Fibroblast of lung (primary cell): ENCODE results near the gene ORAI1. TPM values are rescaled to one million over a fixed set of nuclear protein-coding genes. Genes with fewer than 3 reads are reported as not detected.

ENCODE experiments used
- DNase-seq, 2 donors: peaks; one replicate each; pipeline versions ENCODE4 v3.0.0 to v3.0.0-alpha.2; 2010; ENCODE audit warnings: low read depth in 2 of 2
- H2AFZ ChIP-seq: 2 replicates; pipeline ENCODE4 v1.5.1; 2012; ENCODE audit warnings: low read length, control low read depth, inconsistent platforms
- H3K27ac ChIP-seq: 2 replicates; pipeline ENCODE4 v1.5.1; 2011; ENCODE audit warnings: low read length, control low read depth; ENCODE audit not compliant: insufficient read depth
- H3K27me3 ChIP-seq: 2 replicates; pipeline ENCODE4 v1.5.1; 2011; ENCODE audit warnings: mild to moderate bottlenecking, low read length; ENCODE audit not compliant: control insufficient read depth, insufficient read depth
- H3K36me3 ChIP-seq: 2 replicates; pipeline ENCODE4 v1.5.1; 2011; ENCODE audit warnings: low read length; ENCODE audit not compliant: control insufficient read depth, insufficient read depth
- H3K4me1 ChIP-seq: 2 replicates; pipeline ENCODE4 v1.5.1; 2011; ENCODE audit warnings: low read length; ENCODE audit not compliant: control insufficient read depth, insufficient read depth; ENCODE audit errors: extremely low read depth
- H3K4me2 ChIP-seq: 2 replicates; pipeline ENCODE4 v1.5.1; 2011; ENCODE audit warnings: low read length, control low read depth; ENCODE audit not compliant: insufficient read depth; ENCODE audit errors: extremely low read depth
- H3K4me3 ChIP-seq, 4 experiments: fragments of 200-600 bp in 1 of 4; sonication (generic) in 1 of 4; replicated peaks in 1 of 4; 2 replicates each; pipeline ENCODE4 v1.5.1; 2011 to 2016; ENCODE audit warnings: low read length in 4 of 4, low read depth in 3 of 4, mild to moderate bottlenecking in 3 of 4, control low read depth in 2 of 4, inconsistent platforms in 1 of 4, mixed read lengths in 1 of 4; ENCODE audit not compliant: insufficient read depth in 1 of 4; ENCODE audit errors: control extremely low read depth in 1 of 4
- H3K79me2 ChIP-seq: 2 replicates; pipeline ENCODE4 v1.5.1; 2012; ENCODE audit warnings: mild to moderate bottlenecking, low read length, inconsistent platforms; ENCODE audit not compliant: control insufficient read depth, insufficient read depth
- H3K9ac ChIP-seq: 2 replicates; pipeline ENCODE4 v1.5.1; 2011; ENCODE audit warnings: mild to moderate bottlenecking, low read length, control low read depth; ENCODE audit not compliant: insufficient read depth
- H3K9me3 ChIP-seq: 2 replicates; pipeline ENCODE4 v1.5.1; 2012; ENCODE audit warnings: low read depth, low read length; ENCODE audit not compliant: control insufficient read depth, insufficient read depth
- H4K20me1 ChIP-seq: 2 replicates; pipeline ENCODE4 v1.5.1; 2011; ENCODE audit warnings: low read length; ENCODE audit not compliant: control insufficient read depth, insufficient read depth; ENCODE audit errors: extremely low read depth
- EZH2 ChIP-seq: IDR thresholded peaks from 2 replicates; pipeline ENCODE4 v1.5.1; 2012; ENCODE audit warnings: low read length, control low read depth, mild to moderate bottlenecking; ENCODE audit errors: missing control alignments
- polyA plus RNA-seq, 2 donors: library from polyadenylated mRNA; depleted of rRNA in 1 of 2; stranded (reverse) in 1 of 2; unstranded in 1 of 2; fragments of >200 nt; gene quantifications; 2 replicates each; pipeline ENCODE4 v1.2.1, GENCODE V29; 2011 to 2012; ENCODE audit warnings: missing spikeins in 1 of 2
- total RNA-seq: library from RNA; depleted of rRNA; stranded (reverse); fragments of >200 nt; gene quantifications from 2 replicates; pipeline ENCODE4 v1.2.1, GENCODE V29; 2014
- TF ChIP-seq, protein P1 (sequence below), 2 donors: IDR thresholded peaks in 1 of 2; conservative IDR thresholded peaks in 1 of 2; 1 replicate in 1 of 2; 2 replicates in 1 of 2; pipeline ENCODE4 v1.5.1; 2011 to 2012; ENCODE audit warnings: low read length in 2 of 2, control low read depth in 1 of 2, inconsistent platforms in 1 of 2, low read depth in 1 of 2, mild to moderate bottlenecking in 1 of 2

The ORAI1 gene
- total and polyA plus RNA-seq, 2 donors (not counting 1 experiment from before 2014, with no cell fraction given): 7.4 to 8.1 TPM

DNA sequence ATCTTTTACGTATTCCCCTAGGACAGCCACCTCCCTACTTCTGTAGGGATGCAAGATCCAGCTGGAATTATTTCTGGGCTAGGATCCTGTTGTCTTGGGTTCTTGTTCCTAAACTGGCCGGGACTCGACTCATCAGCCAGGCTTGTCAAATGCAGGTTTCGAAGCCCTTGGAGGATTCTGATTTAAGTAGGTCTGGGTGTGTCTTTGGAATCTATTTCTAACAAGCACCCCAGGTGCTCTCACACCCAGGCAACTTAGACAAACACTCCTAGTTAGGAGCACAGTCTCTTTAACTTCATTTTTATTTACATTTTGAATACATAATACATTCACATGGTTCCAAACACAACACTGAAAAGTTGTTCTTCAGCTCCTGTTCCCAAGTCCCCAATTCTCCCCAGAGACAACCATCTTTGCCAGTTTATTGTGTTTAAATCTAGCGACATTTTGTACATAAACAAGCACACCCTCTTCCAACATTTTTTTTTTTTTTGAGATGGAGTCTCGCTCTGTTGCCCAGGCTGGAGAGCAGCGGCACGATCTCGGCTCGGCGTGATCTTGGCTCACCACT lies 22.2 kb downstream of the ORAI1 start:
- TF ChIP-seq EZH2: no peak
- TF ChIP-seq, protein P1, sequence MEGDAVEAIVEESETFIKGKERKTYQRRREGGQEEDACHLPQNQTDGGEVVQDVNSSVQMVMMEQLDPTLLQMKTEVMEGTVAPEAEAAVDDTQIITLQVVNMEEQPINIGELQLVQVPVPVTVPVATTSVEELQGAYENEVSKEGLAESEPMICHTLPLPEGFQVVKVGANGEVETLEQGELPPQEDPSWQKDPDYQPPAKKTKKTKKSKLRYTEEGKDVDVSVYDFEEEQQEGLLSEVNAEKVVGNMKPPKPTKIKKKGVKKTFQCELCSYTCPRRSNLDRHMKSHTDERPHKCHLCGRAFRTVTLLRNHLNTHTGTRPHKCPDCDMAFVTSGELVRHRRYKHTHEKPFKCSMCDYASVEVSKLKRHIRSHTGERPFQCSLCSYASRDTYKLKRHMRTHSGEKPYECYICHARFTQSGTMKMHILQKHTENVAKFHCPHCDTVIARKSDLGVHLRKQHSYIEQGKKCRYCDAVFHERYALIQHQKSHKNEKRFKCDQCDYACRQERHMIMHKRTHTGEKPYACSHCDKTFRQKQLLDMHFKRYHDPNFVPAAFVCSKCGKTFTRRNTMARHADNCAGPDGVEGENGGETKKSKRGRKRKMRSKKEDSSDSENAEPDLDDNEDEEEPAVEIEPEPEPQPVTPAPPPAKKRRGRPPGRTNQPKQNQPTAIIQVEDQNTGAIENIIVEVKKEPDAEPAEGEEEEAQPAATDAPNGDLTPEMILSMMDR (conservative IDR thresholded peaks at IDR 0.05 in 1 of 2, IDR thresholded peaks at IDR 0.05 in 1 of 2; ENCODE audit: low read depth in 1 of 2, low read length in 2 of 2): no peak
- no peak overlapping the region for H2AFZ ChIP-seq

DNA sequence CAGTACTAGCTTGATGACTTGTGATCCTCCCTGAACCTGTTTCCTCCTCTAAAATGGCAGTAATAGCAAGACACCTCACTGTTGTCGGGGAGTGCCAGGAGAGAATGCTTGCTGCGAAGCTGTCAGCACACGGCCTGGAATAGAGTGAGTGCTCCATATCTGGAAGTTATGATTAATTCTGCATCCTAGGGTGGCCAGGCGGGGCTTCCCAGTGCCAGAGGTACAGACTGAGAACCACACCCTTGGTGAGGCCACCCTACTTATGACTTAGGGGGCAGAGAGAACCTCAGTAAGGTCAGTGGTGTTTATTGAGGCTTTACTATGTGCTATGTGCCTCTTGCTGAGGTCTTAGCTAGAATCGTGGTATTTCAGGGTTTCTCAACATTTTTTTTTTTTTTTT lies 23.0 kb downstream of the ORAI1 start:
- no peaks in the 10 kb centered on the region for H3K79me2 ChIP-seq
- no peaks in the 10 kb centered on the region for H3K27me3 ChIP-seq
- no peak overlapping the region for H2AFZ ChIP-seq
- TF ChIP-seq, protein P1 (conservative IDR thresholded peaks at IDR 0.05 in 1 of 2, IDR thresholded peaks at IDR 0.05 in 1 of 2; ENCODE audit: low read depth in 1 of 2, low read length in 2 of 2): no peak
- no peak for TF ChIP-seq EZH2
- H3K4me3 ChIP-seq: no peak overlapping the region
- no peaks in the 10 kb centered on the region for H3K36me3 ChIP-seq
- H4K20me1 ChIP-seq: no peaks in the 10 kb centered on the region
- H3K4me1 ChIP-seq: no peaks in the 10 kb centered on the region
- H3K4me2 ChIP-seq: no peak overlapping the region
- H3K9me3 ChIP-seq: no peaks in the 10 kb centered on the region
- DNase-seq: no peak
- no peak overlapping the region for H3K9ac ChIP-seq
- no peak overlapping the region for H3K27ac ChIP-seq

More for the DNA sequence above, 22.2 kb downstream of the ORAI1 start:
- no peak overlapping the region for H3K4me3 ChIP-seq
- no peaks in the 10 kb centered on the region for H4K20me1 ChIP-seq
- H3K4me1 ChIP-seq: no peaks in the 10 kb centered on the region
- H3K36me3 ChIP-seq: no peaks in the 10 kb centered on the region
- no peaks in the 10 kb centered on the region for H3K27me3 ChIP-seq
- H3K79me2 ChIP-seq: no peaks in the 10 kb centered on the region
- no peak overlapping the region for H3K27ac ChIP-seq
- no peak overlapping the region for H3K9ac ChIP-seq
- no peak for DNase-seq
- no peak overlapping the region for H3K4me2 ChIP-seq
- H3K9me3 ChIP-seq: no peaks in the 10 kb centered on the region

DNA sequence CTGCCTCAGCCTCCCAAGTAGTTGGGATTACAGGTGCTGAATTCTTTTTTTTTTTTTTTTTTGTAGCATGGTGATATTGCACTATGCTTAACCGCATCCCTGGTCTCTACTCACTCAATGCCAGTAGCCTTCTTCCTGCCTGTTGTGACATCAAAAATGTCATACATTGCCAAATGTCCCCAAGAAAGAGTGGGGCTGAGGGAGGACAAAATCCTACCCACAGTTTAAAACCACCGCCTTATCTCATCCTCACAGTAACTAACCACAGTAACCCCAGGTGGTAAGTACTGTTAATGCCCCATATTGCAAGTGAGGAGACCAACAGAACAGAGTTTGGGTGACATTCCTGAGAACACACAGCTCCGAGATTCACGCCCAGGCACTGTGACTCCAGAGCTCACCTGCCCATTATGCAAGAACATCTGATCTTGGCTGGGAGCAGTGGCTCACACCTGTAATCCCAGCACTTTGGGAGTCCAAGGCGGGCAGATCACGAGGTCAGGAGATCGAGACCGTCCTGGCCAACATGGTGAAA lies 23.6 kb downstream of the ORAI1 start:
- no peaks in the 10 kb centered on the region for H4K20me1 ChIP-seq
- H3K79me2 ChIP-seq: no peaks in the 10 kb centered on the region
- H3K4me2 ChIP-seq: no peak overlapping the region
- H3K4me1 ChIP-seq: no peaks in the 10 kb centered on the region
- H3K9ac ChIP-seq: no peak overlapping the region
- no peaks in the 10 kb centered on the region for H3K27me3 ChIP-seq
- no peak overlapping the region for H3K4me3 ChIP-seq
- DNase-seq: no peak
- no peak overlapping the region for H2AFZ ChIP-seq
- H3K27ac ChIP-seq: no peak overlapping the region
- TF ChIP-seq, protein P1 (conservative IDR thresholded peaks at IDR 0.05 in 1 of 2, IDR thresholded peaks at IDR 0.05 in 1 of 2; ENCODE audit: low read depth in 1 of 2, low read length in 2 of 2): no peak
- TF ChIP-seq EZH2: no peak
- no peaks in the 10 kb centered on the region for H3K9me3 ChIP-seq
- no peaks in the 10 kb centered on the region for H3K36me3 ChIP-seq
